GM23338 (cell line): ENCODE measurements around the gene NPR2. TPM values are rescaled to one million over a fixed set of nuclear protein-coding genes. Genes with fewer than 3 reads are reported as not detected.

Experiments
- ATAC-seq: fragments of 200-7000 bp; cut with Tn5 transposase; 3 replicates; pipeline ENCODE4 v1.9.1; 2020
- DNase-seq: peaks from one replicate; pipeline ENCODE4 v3.0.0-alpha.2; 2015; ENCODE audit warnings: low spot score
- H2AFZ ChIP-seq: fragments of 200-600 bp; sonication (generic); 2 replicates; pipeline ENCODE4 v1.8.0; 2016; ENCODE audit warnings: antibody characterized with exemption, mild to moderate bottlenecking, moderate library complexity
- H3F3A ChIP-seq: fragments of 200-600 bp; sonication (generic); replicated peaks from 2 replicates; pipeline ENCODE4 v1.8.0; 2017; ENCODE audit warnings: antibody characterized with exemption, mixed run types, low read depth
- H3K27ac ChIP-seq: fragments of 200-600 bp; sonication (generic); 2 replicates; pipeline ENCODE4 v1.6.1; 2016; ENCODE audit warnings: low read depth
- H3K27me3 ChIP-seq: fragments of 200-600 bp; sonication (generic); 2 replicates; pipeline ENCODE4 v1.8.0; 2016; ENCODE audit warnings: mild to moderate bottlenecking, mixed run types, moderate library complexity; ENCODE audit not compliant: insufficient read depth
- H3K36me3 ChIP-seq: fragments of 200-600 bp; sonication (generic); 2 replicates; pipeline ENCODE4 v1.8.0; 2016; ENCODE audit warnings: mild to moderate bottlenecking; ENCODE audit not compliant: insufficient read depth
- H3K4me1 ChIP-seq: fragments of 200-600 bp; sonication (generic); 2 replicates; pipeline ENCODE4 v1.8.0; 2016; ENCODE audit warnings: mild to moderate bottlenecking, moderate library complexity; ENCODE audit not compliant: insufficient read depth
- H3K4me2 ChIP-seq: fragments of 200-600 bp; sonication (generic); 2 replicates; pipeline ENCODE4 v1.7.1; 2017; ENCODE audit warnings: mixed run types
- H3K4me3 ChIP-seq: fragments of 200-600 bp; sonication (generic); 2 replicates; pipeline ENCODE4 v1.6.1; 2016; ENCODE audit warnings: mixed run types
- H3K79me2 ChIP-seq: fragments of 200-600 bp; sonication (generic); replicated peaks from 2 replicates; pipeline ENCODE4 v1.8.0; 2017; ENCODE audit warnings: mild to moderate bottlenecking; ENCODE audit not compliant: insufficient read depth
- H3K9me2 ChIP-seq: fragments of 200-600 bp; sonication (generic); 2 replicates; pipeline ENCODE4 v1.8.0; 2017; ENCODE audit not compliant: insufficient read depth
- H4K20me1 ChIP-seq: fragments of 200-600 bp; sonication (generic); replicated peaks from 2 replicates; pipeline ENCODE4 v1.8.0; 2017; ENCODE audit warnings: mild to moderate bottlenecking; ENCODE audit not compliant: insufficient read depth
- H3K27ac Mint-ChIP-seq: 2 replicates; pipeline ENCODE4 v1.8.0; 2020; ENCODE audit warnings: inconsistent platforms, mild to moderate bottlenecking, moderate library complexity, mixed read lengths
- H3K27me3 Mint-ChIP-seq: 3 replicates; pipeline ENCODE4 v1.8.0; 2022; ENCODE audit warnings: low read depth, mild to moderate bottlenecking, moderate library complexity, mixed read lengths, inconsistent platforms; ENCODE audit not compliant: insufficient read depth, poor library complexity
- H3K36me3 Mint-ChIP-seq: 3 replicates; pipeline ENCODE4 v1.8.0; 2021; ENCODE audit warnings: low read depth, mild to moderate bottlenecking, inconsistent platforms, moderate library complexity, mixed read lengths
- H3K4me1 Mint-ChIP-seq: 3 replicates; pipeline ENCODE4 v1.8.0; 2020; ENCODE audit warnings: mild to moderate bottlenecking, inconsistent platforms, mixed read lengths
- H3K4me3 Mint-ChIP-seq: 3 replicates; pipeline ENCODE4 v1.8.0; 2021; ENCODE audit warnings: moderate library complexity, mild to moderate bottlenecking, inconsistent platforms, mixed read lengths
- H3K9me3 Mint-ChIP-seq: 3 replicates; pipeline ENCODE4 v1.8.0; 2020; ENCODE audit warnings: moderate library complexity, mild to moderate bottlenecking, inconsistent platforms, mixed read lengths
- CREB1 ChIP-seq: fragments of 250-450 bp; sonication (Bioruptor Pico); IDR thresholded peaks from 2 replicates; pipeline ENCODE4 v1.5.0; 2020; ENCODE audit warnings: low read depth, mild to moderate bottlenecking, moderate library complexity
- EZH2phosphoT487 ChIP-seq: fragments of 200-600 bp; sonication (generic); IDR thresholded peaks from one replicate; pipeline ENCODE4 v1.8.1; 2018; ENCODE audit warnings: antibody characterized with exemption; ENCODE audit not compliant: unreplicated experiment
- POLR2AphosphoS5 ChIP-seq: IDR thresholded peaks from 2 replicates; pipeline ENCODE4 v1.6.1; 2016; ENCODE audit warnings: antibody characterized with exemption, low read depth
- STAT1 ChIP-seq: IDR thresholded peaks from one replicate; pipeline ENCODE4 v1.6.1; 2016; ENCODE audit warnings: antibody characterized with exemption; ENCODE audit not compliant: unreplicated experiment
- ZNF114 ChIP-seq: fragments of 250-450 bp; sonication (Bioruptor Pico); IDR thresholded peaks from 2 replicates; pipeline ENCODE4 v1.5.0; 2020; ENCODE audit warnings: mild to moderate bottlenecking, moderate library complexity
- polyA plus RNA-seq: library from polyadenylated mRNA; unstranded; fragments of >200 nt; fragmentation: Nextera tagmentation; extraction: Ambion mirVana; gene quantifications from 2 replicates; pipeline ENCODE4 v1.2.1, GENCODE V29; 2016
- total RNA-seq: library from RNA; depleted of rRNA; stranded (reverse); fragments of >200 nt; shearing (Covaris generic); gene quantifications from 2 replicates; pipeline ENCODE4 v1.2.3, GENCODE V29; 2014
- TF ChIP-seq, protein P1 (sequence below): fragments of 250-450 bp; sonication (Bioruptor Pico); IDR thresholded peaks from 2 replicates; pipeline ENCODE4 v1.5.0; 2020; ENCODE audit warnings: mild to moderate bottlenecking, moderate library complexity

NPR2 gene
- total and polyA plus RNA-seq, 2 experiments from 2014 or later: 9.0 to 14.4 TPM

- TF ChIP-seq, protein P1, sequence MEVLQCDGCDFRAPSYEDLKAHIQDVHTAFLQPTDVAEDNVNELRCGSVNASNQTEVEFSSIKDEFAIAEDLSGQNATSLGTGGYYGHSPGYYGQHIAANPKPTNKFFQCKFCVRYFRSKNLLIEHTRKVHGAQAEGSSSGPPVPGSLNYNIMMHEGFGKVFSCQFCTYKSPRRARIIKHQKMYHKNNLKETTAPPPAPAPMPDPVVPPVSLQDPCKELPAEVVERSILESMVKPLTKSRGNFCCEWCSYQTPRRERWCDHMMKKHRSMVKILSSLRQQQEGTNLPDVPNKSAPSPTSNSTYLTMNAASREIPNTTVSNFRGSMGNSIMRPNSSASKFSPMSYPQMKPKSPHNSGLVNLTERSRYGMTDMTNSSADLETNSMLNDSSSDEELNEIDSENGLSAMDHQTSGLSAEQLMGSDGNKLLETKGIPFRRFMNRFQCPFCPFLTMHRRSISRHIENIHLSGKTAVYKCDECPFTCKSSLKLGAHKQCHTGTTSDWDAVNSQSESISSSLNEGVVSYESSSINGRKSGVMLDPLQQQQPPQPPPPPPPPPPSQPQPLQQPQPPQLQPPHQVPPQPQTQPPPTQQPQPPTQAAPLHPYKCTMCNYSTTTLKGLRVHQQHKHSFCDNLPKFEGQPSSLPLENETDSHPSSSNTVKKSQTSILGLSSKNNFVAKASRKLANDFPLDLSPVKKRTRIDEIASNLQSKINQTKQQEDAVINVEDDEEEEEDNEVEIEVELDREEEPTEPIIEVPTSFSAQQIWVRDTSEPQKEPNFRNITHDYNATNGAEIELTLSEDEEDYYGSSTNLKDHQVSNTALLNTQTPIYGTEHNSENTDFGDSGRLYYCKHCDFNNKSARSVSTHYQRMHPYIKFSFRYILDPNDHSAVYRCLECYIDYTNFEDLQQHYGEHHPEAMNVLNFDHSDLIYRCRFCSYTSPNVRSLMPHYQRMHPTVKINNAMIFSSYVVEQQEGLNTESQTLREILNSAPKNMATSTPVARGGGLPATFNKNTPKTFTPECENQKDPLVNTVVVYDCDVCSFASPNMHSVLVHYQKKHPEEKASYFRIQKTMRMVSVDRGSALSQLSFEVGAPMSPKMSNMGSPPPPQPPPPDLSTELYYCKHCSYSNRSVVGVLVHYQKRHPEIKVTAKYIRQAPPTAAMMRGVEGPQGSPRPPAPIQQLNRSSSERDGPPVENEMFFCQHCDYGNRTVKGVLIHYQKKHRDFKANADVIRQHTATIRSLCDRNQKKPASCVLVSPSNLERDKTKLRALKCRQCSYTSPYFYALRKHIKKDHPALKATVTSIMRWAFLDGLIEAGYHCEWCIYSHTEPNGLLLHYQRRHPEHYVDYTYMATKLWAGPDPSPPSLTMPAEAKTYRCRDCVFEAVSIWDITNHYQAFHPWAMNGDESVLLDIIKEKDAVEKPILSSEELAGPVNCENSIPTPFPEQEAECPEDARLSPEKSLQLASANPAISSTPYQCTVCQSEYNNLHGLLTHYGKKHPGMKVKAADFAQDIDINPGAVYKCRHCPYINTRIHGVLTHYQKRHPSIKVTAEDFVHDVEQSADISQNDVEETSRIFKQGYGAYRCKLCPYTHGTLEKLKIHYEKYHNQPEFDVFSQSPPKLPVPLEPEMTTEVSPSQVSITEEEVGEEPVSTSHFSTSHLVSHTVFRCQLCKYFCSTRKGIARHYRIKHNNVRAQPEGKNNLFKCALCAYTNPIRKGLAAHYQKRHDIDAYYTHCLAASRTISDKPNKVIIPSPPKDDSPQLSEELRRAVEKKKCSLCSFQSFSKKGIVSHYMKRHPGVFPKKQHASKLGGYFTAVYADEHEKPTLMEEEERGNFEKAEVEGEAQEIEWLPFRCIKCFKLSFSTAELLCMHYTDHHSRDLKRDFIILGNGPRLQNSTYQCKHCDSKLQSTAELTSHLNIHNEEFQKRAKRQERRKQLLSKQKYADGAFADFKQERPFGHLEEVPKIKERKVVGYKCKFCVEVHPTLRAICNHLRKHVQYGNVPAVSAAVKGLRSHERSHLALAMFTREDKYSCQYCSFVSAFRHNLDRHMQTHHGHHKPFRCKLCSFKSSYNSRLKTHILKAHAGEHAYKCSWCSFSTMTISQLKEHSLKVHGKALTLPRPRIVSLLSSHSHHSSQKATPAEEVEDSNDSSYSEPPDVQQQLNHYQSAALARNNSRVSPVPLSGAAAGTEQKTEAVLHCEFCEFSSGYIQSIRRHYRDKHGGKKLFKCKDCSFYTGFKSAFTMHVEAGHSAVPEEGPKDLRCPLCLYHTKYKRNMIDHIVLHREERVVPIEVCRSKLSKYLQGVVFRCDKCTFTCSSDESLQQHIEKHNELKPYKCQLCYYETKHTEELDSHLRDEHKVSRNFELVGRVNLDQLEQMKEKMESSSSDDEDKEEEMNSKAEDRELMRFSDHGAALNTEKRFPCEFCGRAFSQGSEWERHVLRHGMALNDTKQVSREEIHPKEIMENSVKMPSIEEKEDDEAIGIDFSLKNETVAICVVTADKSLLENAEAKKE (CRISPR knock-in tag): no peak
- no peak for TF ChIP-seq ZNF114 (CRISPR knock-in tag)
- no peak for TF ChIP-seq STAT1
- no peak for TF ChIP-seq EZH2phosphoT487
- TF ChIP-seq CREB1: no peak
These were observed 16.3 kb upstream of the NPR2 start (continued) for GRCh38 chr9:35774907-35775635.

DNA sequence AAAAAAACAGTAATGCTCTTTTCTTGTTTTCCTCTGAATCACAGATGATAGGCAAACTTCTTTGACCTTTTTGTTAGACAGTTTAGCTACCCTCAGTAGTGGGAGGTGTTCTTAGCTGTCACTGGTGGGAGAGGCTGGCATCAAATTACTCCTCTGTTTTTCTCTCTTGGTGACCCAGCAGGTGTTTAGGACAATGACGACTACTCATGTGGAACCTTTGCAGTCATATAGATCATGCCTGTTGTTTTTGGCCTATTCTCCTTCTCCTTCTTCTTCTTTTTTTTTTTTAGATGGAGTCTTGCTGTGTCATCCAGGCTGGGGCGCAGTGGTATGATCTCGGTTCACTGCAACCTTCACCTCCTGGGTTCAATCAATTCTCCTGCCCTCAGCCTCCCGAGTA, 15.4 kb upstream of the NPR2 start:
- H3K4me2 ChIP-seq: no peak overlapping the region
- Mint-ChIP-seq H3K27ac (peak overlapping the region; percentile 74; the same call in 1 of the 2 replicates), H3K4me3 (no peak overlapping the region)
- TF ChIP-seq, protein P1 (CRISPR knock-in tag): no peak
- no peak for TF ChIP-seq POLR2AphosphoS5

More for the DNA sequence above, 15.4 kb upstream of the NPR2 start:
- Histone ChIP-seq H3F3A (0 out of 2 replicates have a peak, but pooled peaks cover 4% of the 10 kb centered on the region), H2AFZ (no peak overlapping the region), H3K79me2 (no peaks in the 10 kb centered on the region), H3K4me3 (no peak overlapping the region), H3K27ac (no peak overlapping the region), H4K20me1 (0 out of 2 replicates have a peak, but pooled peaks cover 4% of the 10 kb centered on the region), H3K4me1 (peaks cover 16% of the 10 kb centered on the region), H3K27me3 (no peaks in the 10 kb centered on the region), H3K36me3 (no peaks in the 10 kb centered on the region), H3K9me2 (no peaks in the 10 kb centered on the region)
- Mint-ChIP-seq H3K4me1 (peaks cover 16% of the 10 kb centered on the region), H3K27me3 (no peaks in the 10 kb centered on the region), H3K9me3 (no peaks in the 10 kb centered on the region), H3K36me3 (peaks cover 3% of the 10 kb centered on the region; the same call in 2 of the 3 replicates)
- DNase-seq (no peak), ATAC-seq (peak; percentile 32; the same call in 2 of the 3 replicates)
